HUES48 (cell line): ENCODE data around the gene KIR2DL1.
"Not testable (repeated sequence)": the region's sequence is repeated elsewhere in the genome, so short reads cannot be mapped to it uniquely, and the experiment has no call there.

Experiments
- H3K27ac ChIP-seq: one replicate; pipeline ENCODE4 v1.7.0; 2013; ENCODE audit warnings: low read depth, low read length, inconsistent platforms
- H3K27me3 ChIP-seq: 2 replicates; pipeline ENCODE4 v1.6.1; 2013; ENCODE audit warnings: mild to moderate bottlenecking, low read length; ENCODE audit not compliant: control insufficient read depth, insufficient read depth
- H3K36me3 ChIP-seq: 2 replicates; pipeline ENCODE4 v1.6.1; 2013; ENCODE audit warnings: low read length; ENCODE audit not compliant: control insufficient read depth, insufficient read depth
- H3K4me1 ChIP-seq: 2 replicates; pipeline ENCODE4 v1.6.1; 2013; ENCODE audit warnings: mild to moderate bottlenecking, low read length; ENCODE audit not compliant: control insufficient read depth, insufficient read depth
- H3K4me3 ChIP-seq: 2 replicates; pipeline ENCODE4 v1.5.1; 2013; ENCODE audit warnings: mild to moderate bottlenecking, low read depth, low read length
- H3K9ac ChIP-seq: 2 replicates; pipeline ENCODE4 v1.6.1; 2013; ENCODE audit warnings: mild to moderate bottlenecking, low read depth, low read length, moderate library complexity
- H3K9me3 ChIP-seq: 2 replicates; pipeline ENCODE4 v1.6.1; 2013; ENCODE audit warnings: low read length; ENCODE audit not compliant: control insufficient read depth, insufficient read depth

Gene KIR2DL1

DNA sequence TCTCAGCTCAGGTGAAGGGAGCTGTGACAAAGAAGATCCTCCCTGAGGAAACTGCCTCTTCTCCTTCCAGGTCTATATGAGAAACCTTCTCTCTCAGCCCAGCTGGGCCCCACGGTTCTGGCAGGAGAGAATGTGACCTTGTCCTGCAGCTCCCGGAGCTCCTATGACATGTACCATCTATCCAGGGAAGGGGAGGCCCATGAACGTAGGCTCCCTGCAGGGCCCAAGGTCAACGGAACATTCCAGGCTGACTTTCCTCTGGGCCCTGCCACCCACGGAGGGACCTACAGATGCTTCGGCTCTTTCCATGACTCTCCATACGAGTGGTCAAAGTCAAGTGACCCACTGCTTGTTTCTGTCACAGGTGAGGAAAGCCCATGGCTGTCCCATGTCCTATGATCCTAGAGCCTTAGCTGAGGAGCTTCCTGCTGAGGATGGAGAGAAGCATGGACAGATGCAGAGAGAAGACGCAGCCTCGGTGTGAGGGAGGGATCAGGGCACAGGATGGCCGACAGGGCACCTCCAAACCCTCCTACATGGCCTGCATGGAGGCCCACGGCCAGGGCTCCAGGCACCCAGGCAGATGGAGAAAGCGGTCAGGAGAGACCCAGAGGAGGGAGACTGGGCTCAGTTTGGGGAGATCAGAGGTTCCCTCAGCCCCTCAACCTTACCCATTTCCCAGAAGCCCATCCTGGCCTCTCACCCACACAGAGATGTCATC lies 5.7 kb downstream of the KIR2DL1 start:
- H3K9me3 ChIP-seq, H3K27ac ChIP-seq, H3K9ac ChIP-seq, H3K27me3 ChIP-seq, H3K36me3 ChIP-seq, H3K4me1 ChIP-seq, H3K4me3 ChIP-seq: not testable (repeated sequence)

DNA sequence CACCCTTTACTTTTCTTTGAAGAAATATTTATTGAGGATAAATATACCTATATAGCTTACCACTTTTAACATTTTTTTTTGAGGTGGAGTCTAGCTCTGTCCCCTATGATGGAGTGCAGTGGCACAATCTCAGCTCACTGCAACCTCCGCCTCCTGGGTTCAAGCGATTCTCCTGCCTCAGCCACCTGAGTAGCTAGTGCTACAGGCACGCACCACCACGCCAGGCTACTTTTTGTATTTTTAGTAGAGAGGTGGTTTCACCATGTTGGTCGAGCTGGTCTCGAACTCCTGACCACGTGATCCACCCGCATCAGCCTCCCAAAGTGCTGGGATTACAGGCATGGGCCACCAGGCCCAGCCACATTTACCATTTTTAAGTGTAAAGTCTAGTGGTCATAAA lies 6.2 kb downstream of the KIR2DL1 start:
- H3K27ac ChIP-seq, H3K27me3 ChIP-seq, H3K9me3 ChIP-seq, H3K4me3 ChIP-seq, H3K9ac ChIP-seq, H3K4me1 ChIP-seq, H3K36me3 ChIP-seq: not testable (repeated sequence)

DNA sequence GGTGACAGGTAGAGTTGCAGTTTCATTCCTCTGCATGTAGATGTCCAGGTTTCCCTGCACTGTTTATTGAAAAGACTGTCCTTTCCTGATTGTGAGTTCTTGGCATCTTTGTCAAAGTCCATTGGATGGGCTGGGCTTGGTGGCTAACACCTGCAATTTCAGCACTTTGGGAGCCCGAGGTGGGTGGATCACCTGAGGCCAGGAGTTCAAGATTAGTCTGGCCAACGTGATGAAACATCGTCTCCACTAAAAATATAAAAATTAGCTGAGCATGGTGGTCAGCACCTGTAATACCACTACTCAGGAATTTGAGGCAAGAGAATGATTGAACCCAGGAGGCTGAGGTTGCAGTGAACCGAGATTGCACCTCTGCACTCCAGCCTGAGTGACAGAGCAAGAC lies 8.3 kb downstream of the KIR2DL1 start:
- not testable (repeated sequence) for H3K27me3 ChIP-seq

GRCh38 chr19:54778896-54779295 lies 9.3 kb downstream of the KIR2DL1 start:
- H3K27me3 ChIP-seq, H3K36me3 ChIP-seq, H3K9ac ChIP-seq, H3K9me3 ChIP-seq, H3K27ac ChIP-seq, H3K4me1 ChIP-seq, H3K4me3 ChIP-seq: not testable (repeated sequence)

More for the DNA sequence above, 8.3 kb downstream of the KIR2DL1 start:
- not testable (repeated sequence) for H3K4me3 ChIP-seq, H3K36me3 ChIP-seq, H3K27ac ChIP-seq, H3K4me1 ChIP-seq, H3K9ac ChIP-seq, H3K9me3 ChIP-seq

DNA sequence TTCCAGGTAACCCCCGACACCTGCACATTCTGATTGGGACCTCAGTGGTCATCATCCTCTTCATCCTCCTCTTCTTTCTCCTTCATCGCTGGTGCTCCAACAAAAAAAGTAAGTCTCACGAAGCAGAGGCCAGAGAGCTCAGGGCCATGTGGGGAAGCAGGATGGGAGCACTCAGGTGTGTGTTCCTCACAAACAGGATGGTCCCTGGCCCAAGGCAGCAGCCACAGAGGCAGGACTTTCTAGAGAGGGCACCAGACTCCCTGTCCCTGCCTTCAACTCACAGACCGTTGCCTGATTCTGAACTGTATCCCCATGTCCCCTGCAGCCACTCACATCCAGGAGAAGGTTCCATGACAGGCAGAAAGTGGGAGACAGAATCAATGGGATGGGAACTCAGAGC lies 13.3 kb downstream of the KIR2DL1 start:
- H3K4me1 ChIP-seq, H3K9ac ChIP-seq, H3K27ac ChIP-seq, H3K27me3 ChIP-seq, H3K4me3 ChIP-seq, H3K36me3 ChIP-seq: not testable (repeated sequence)
- peaks cover 27% of the 10 kb centered on the region for H3K9me3 ChIP-seq

- not testable (repeated sequence) for H3K27me3 ChIP-seq, H3K9ac ChIP-seq, H3K4me1 ChIP-seq, H3K27ac ChIP-seq, H3K4me3 ChIP-seq, H3K36me3 ChIP-seq
- H3K9me3 ChIP-seq, result peaks cover 56% of the 10 kb centered on the region
Observed at GRCh38 chr19:54786091-54786723, 16.6 kb downstream of the KIR2DL1 start.

GRCh38 chr19:54788154-54788553 lies 18.6 kb downstream of the KIR2DL1 start:
- not testable (repeated sequence) for H3K4me3 ChIP-seq, H3K27ac ChIP-seq, H3K4me1 ChIP-seq, H3K27me3 ChIP-seq, H3K36me3 ChIP-seq, H3K9ac ChIP-seq
- H3K9me3 ChIP-seq, result peaks cover 70% of the 10 kb centered on the region

- Histone ChIP-seq H3K27ac (no peak overlapping the region), H3K36me3 (no peaks in the 10 kb centered on the region), H3K4me1 (no peaks in the 10 kb centered on the region), H3K4me3 (no peak overlapping the region), H3K9me3 (peaks cover 73% of the 10 kb centered on the region), H3K9ac (no peak overlapping the region), H3K27me3 (no peaks in the 10 kb centered on the region)
Observed at GRCh38 chr19:54790711-54791110, 21.1 kb downstream of the KIR2DL1 start.

DNA sequence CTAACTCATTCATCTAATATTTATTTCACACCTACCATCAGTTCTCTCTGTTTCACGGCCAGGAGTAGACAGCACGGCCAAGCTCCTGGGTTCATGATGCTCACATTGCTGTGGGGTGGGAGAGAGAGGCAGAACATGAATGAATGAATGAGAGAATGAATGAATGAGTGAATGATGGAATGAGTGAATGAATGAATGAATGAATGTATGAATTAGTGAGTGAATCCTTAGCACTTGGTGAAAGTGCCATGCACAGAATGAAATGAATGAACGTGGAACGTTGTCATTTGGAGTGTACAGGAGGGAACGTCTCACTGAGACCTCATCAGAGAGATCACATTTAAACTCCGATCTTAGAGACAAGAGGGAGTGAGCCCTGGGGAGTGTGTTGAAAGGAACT lies 21.9 kb downstream of the KIR2DL1 start:
- Histone ChIP-seq H3K27me3 (no peaks in the 10 kb centered on the region), H3K27ac (no peak overlapping the region), H3K36me3 (no peaks in the 10 kb centered on the region), H3K4me3 (no peak overlapping the region), H3K4me1 (no peaks in the 10 kb centered on the region), H3K9me3 (peaks cover 67% of the 10 kb centered on the region), H3K9ac (no peak overlapping the region)

DNA sequence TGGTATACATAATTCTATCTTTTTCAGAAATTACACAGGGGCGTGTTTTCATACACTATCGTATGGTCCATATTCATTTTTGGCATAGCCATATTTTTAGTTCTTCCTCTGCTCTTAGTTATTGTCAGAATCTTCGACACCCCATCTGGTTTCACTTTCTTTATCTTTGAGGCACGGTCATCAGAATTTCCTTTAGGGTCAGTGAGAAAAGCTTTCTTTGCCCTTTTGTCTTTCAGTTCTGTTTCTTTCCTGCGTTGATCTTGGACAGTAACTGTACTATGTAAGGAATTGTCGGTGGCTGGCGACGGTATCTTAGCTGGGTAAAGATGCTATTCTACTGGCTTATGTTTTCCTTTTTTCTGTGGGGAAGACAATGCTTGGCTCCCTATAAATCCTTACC lies 23.2 kb downstream of the KIR2DL1 start:
- H3K4me3 ChIP-seq, result no peak overlapping the region
- no peaks in the 10 kb centered on the region for H3K4me1 ChIP-seq
- H3K9me3 ChIP-seq, result peaks cover 58% of the 10 kb centered on the region
- no peaks in the 10 kb centered on the region for H3K36me3 ChIP-seq
- no peak overlapping the region for H3K9ac ChIP-seq
- no peak overlapping the region for H3K27ac ChIP-seq
- H3K27me3 ChIP-seq, result no peaks in the 10 kb centered on the region

- no peaks in the 10 kb centered on the region for H3K36me3 ChIP-seq
- no peak overlapping the region for H3K9ac ChIP-seq
- H3K27me3 ChIP-seq, result no peaks in the 10 kb centered on the region
- no peak overlapping the region for H3K27ac ChIP-seq
- peaks cover 42% of the 10 kb centered on the region for H3K9me3 ChIP-seq
- no peak overlapping the region for H3K4me3 ChIP-seq
- H3K4me1 ChIP-seq, result no peaks in the 10 kb centered on the region
Observed at GRCh38 chr19:54795758-54796157, 26.2 kb downstream of the KIR2DL1 start.
